Muscle layer of duodenum (tissue), 2 donors: ENCODE results near the gene MRPS18B.

Experiments
- H3K27ac ChIP-seq: one replicate; pipeline ENCODE4 v1.7.0; 2013; ENCODE audit warnings: mild to moderate bottlenecking, low read length
- H3K27me3 ChIP-seq: one replicate; pipeline ENCODE4 v1.7.0; 2013; ENCODE audit warnings: low read depth, mild to moderate bottlenecking, control low read depth, low read length
- H3K36me3 ChIP-seq, 2 donors: one replicate each; pipeline ENCODE4 v1.7.0; 2013; ENCODE audit warnings: low read length in 2 of 2, control low read depth in 1 of 2, mild to moderate bottlenecking in 1 of 2; ENCODE audit not compliant: insufficient read depth in 2 of 2, control insufficient read depth in 1 of 2
- H3K4me1 ChIP-seq, 2 donors: one replicate each; pipeline ENCODE4 v1.7.0; 2013; ENCODE audit warnings: low read length in 2 of 2, mild to moderate bottlenecking in 2 of 2, control low read depth in 1 of 2, moderate library complexity in 1 of 2; ENCODE audit not compliant: insufficient read depth in 2 of 2, control insufficient read depth in 1 of 2
- H3K4me3 ChIP-seq, 2 donors: one replicate each; pipeline ENCODE4 v1.7.0; 2013; ENCODE audit warnings: low read length in 2 of 2, low read depth in 1 of 2, mild to moderate bottlenecking in 1 of 2
- H3K9me3 ChIP-seq, 2 donors: one replicate each; pipeline ENCODE4 v1.7.0; 2013; ENCODE audit warnings: low read length in 2 of 2, control low read depth in 1 of 2, mild to moderate bottlenecking in 1 of 2; ENCODE audit not compliant: control insufficient read depth in 1 of 2
- donor health status: healthy.

MRPS18B gene

GRCh38 chr6:30610065-30610464 is 7.6 kb upstream of the MRPS18B start:
- H3K36me3 ChIP-seq = peaks cover 41 to 51% of the 10 kb centered on the region in 2 donors
- H3K4me3 ChIP-seq = no peak overlapping the region
- H3K27me3 ChIP-seq = no peaks in the 10 kb centered on the region
- H3K9me3 ChIP-seq = no peaks in the 10 kb centered on the region
- no peak overlapping the region for H3K27ac ChIP-seq
- H3K4me1 ChIP-seq = peaks cover 24 to 44% of the 10 kb centered on the region in 2 donors

DNA sequence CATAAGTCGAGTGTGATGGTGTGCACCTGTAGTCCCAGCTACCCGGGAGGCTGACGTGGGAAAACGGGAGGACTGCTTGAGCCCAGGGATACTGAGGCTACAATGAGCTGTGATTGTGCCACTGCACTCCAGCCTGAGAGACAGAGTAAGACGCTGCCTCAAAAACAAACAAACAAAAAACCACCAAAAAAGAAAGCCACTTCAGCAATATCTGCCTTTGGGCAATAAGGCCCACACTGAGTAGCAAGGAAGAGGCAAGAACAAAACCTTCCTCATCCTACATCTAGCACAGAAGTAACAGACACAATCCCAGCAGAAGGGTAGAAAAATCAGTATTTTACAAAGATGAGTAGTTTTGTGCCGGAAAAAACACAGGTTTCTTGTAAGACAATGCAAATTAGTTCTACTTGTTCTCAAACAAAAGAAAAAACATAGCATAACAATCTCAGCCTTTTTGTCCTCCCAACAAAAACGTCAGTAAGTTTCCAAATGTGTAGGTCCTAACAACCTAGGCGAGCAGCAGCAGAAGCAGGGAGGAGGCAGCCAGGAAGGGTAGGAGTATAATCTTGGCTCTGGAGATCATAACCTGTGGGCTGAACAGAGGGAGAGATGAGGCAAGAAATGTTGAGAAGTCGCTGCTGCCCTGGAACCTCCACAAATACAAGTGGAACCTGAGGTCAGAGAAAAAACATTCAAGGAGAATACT is 6.3 kb upstream of the MRPS18B start:
- H3K36me3 ChIP-seq = peaks cover 34 to 48% of the 10 kb centered on the region in 2 donors
- no peak overlapping the region for H3K27ac ChIP-seq
- no peaks in the 10 kb centered on the region for H3K27me3 ChIP-seq
- H3K4me3 ChIP-seq = no peak overlapping the region
- H3K4me1 ChIP-seq = peaks cover 24 to 44% of the 10 kb centered on the region in 2 donors
- H3K9me3 ChIP-seq = no peaks in the 10 kb centered on the region

DNA sequence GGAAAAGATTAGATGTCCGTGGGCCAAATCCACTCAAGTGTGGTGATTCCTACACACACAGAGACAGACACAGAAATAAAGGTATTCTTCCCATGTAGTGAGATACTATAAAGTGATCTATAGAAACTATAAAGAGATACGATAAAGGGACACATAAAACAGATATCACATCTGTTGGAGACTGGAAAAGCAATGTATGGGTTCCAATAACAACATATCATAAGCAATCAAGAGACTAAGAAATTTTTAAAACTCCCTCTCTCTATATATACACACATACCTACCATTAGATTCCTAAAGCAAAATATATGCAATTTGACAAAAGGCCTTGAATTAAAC is 5.8 kb upstream of the MRPS18B start:
- Histone ChIP-seq H3K27me3 (no peaks in the 10 kb centered on the region), H3K27ac (peak overlapping the region; percentile 1), H3K4me1 (peaks cover 24 to 44% of the 10 kb centered on the region in 2 donors), H3K4me3 (no peak overlapping the region), H3K9me3 (no peaks in the 10 kb centered on the region), H3K36me3 (peaks cover 34 to 47% of the 10 kb centered on the region in 2 donors)

DNA sequence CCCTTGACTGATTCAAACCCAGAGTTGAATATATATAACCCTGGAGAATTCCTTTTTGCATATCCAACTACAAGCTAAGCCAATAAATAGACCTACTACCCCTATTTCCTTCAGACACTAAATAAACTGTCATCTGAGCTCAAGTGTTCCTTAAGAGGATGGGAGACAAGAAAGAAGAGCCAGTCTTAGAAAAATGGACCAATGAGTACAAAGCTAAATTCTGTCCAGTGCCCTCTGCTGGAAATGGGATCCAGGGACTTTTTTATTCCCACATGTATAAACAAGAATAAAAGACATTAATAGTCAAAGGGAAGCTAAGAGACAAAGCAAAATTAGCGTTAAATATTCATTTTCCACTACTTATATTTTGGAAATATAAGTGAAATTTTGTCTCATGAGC is 5.4 kb upstream of the MRPS18B start:
- H3K4me1 ChIP-seq = peaks cover 24 to 44% of the 10 kb centered on the region in 2 donors
- no peaks in the 10 kb centered on the region for H3K9me3 ChIP-seq
- H3K4me3 ChIP-seq = no peak overlapping the region
- no peaks in the 10 kb centered on the region for H3K27me3 ChIP-seq
- H3K27ac ChIP-seq = peak overlapping the region; percentile 1
- peaks cover 32 to 44% of the 10 kb centered on the region in 2 donors for H3K36me3 ChIP-seq

- peak overlapping the region; percentile 1 for H3K27ac ChIP-seq
- peaks cover 24 to 44% of the 10 kb centered on the region in 2 donors for H3K4me1 ChIP-seq
- peak overlapping the region in 1 of 2 donors; percentile 96 for H3K4me3 ChIP-seq
- peaks cover 31 to 39% of the 10 kb centered on the region in 2 donors for H3K36me3 ChIP-seq
- H3K9me3 ChIP-seq = no peaks in the 10 kb centered on the region
- H3K27me3 ChIP-seq = no peaks in the 10 kb centered on the region
Measured at GRCh38 chr6:30612687-30613248, 4.9 kb upstream of the MRPS18B start.

DNA sequence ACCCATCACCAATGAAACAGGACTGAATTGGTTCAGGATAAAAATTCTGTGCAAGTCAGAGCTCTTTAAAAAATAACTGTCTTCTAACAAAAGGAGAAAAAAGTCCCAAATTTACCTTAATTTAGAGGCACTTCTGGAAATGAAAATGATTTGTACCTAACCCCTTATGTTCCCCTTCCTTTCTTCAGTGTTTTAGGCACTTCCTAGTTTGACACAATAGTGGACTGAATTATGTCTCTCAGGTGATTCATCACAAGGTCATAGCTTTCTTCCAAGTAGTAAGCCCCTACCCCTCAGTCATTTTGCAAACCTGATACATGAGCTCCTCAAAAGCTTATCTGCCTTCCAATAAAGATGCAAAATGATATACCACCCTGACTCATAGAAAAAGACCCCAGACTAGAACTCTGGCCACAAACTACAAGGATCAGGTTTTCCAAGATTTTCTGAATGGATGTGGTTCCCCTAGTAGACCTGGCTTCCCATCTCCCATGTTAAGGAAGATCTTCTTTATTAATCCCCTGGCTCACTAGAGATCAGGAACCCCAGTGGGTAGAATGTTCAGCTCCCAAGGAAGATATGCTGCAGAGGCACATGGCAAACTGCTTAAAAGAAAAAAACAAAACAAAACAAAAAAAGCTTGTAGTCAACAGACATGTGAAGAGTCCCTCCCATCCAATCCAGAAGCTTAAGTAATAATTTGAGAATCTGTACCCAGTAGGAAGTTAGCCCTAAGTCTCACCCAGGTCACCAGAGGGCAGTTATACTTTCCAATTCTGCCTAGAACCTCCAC is 4.2 kb upstream of the MRPS18B start:
- H3K9me3 ChIP-seq = no peaks in the 10 kb centered on the region
- H3K4me1 ChIP-seq = peaks cover 24 to 48% of the 10 kb centered on the region in 2 donors
- H3K36me3 ChIP-seq = peaks cover 27 to 35% of the 10 kb centered on the region in 2 donors
- no peaks in the 10 kb centered on the region for H3K27me3 ChIP-seq
- H3K4me3 ChIP-seq = peak overlapping the region; percentile 95 to 96
- peak overlapping the region; percentile 53 for H3K27ac ChIP-seq

DNA sequence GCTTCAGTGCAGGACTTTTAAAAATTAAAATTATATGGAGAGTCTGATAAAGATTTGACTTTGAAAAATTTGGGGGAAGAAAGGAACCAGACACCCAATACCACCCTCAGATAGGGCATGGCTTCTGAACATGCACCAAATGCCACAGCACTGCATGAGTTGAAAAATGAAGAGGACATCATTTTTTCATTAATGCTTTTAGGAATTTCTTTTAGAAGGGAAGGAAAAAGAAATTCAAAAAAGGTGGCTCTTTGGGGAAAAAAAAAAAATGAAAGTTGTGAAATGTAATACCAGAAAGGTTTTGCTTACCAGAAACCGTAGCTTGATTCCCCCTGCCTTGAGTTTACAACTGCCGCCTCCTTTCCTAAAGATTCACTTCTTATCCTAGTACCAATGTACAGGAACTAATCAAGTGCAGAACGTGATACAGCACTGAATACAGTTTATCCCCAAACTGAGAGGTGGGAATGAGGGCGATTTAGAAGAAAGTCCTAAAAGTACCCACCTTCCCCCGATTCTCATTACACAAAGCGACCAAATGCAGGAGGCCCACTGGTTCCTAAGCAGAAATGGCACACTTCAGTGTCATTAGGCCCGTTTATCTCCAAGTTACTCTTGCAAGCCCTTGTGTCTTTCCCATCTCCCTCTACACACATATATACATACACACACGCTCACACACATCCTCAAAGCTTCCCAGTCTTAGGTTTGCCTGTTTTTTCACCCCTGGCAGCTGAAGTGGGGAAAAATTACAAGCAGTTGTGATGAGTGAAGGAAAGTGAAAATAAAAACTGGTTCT is 3.4 kb upstream of the MRPS18B start:
- Histone ChIP-seq H3K4me3 (peak overlapping the region; percentile 95 to 96), H3K27ac (peak overlapping the region; percentile 100), H3K36me3 (peaks cover 19 to 28% of the 10 kb centered on the region in 2 donors), H3K4me1 (peaks cover 24 to 53% of the 10 kb centered on the region in 2 donors), H3K27me3 (no peaks in the 10 kb centered on the region), H3K9me3 (no peaks in the 10 kb centered on the region)

DNA sequence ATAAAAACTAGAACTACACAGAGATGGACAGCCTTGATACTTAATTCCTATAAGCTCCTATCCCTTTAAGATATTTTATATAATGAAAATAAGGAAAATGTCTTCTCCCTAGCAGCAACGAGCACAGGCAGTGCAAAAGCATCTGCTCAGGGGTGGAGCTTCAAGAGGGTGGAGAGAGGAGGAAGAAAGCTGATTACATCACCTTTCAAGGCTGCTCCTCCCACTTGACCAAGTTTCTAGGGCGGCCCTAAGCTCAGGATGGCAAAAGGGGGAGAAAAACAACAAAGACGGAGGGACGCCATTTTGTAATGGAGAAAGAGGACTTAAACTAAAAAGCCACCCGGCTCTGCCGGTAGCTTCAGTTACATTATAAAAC is 2.8 kb upstream of the MRPS18B start:
- H3K9me3 ChIP-seq = no peaks in the 10 kb centered on the region
- H3K27ac ChIP-seq = peak overlapping the region; percentile 100
- peaks cover 18 to 27% of the 10 kb centered on the region in 2 donors for H3K36me3 ChIP-seq
- no peaks in the 10 kb centered on the region for H3K27me3 ChIP-seq
- H3K4me1 ChIP-seq = peaks cover 24 to 48% of the 10 kb centered on the region in 2 donors
- peak overlapping the region; percentile 95 to 96 for H3K4me3 ChIP-seq

DNA sequence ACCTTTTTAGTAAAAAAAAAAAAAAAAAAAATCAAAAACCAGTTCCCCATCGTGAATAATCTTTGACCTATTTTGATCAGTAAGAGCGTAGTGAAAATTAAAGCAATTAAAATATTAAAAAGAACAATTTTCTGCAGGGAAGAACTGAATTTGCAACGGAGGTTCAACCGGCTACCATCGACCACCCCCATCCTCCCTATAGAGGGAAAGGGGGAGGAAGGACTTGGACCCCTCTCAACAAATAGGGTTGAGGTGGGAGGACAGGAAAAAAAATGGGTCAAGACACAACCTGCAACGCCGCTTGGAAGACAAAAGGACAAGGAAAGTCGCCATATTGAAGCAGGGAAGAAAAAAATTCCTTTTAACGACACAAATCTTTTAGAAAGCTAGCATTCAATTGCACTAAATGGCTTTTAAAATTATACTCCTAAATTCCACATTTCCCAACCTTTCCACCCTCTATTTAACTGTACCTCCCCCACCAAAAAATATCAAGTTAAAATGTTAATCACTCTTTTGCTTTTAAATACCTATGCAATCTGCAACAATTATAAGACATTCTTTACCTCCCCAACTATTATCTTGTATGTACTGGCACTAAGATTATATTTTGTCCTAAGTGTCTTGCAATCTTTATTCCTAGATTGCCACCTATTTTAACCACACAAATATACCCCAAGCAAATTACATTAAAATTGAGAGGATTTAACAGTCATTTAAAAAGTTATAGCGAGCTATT is 2.3 kb upstream of the MRPS18B start:
- Histone ChIP-seq H3K27me3 (no peaks in the 10 kb centered on the region), H3K9me3 (no peaks in the 10 kb centered on the region), H3K4me3 (peak overlapping the region; percentile 95 to 96), H3K27ac (peak overlapping the region; percentile 100), H3K4me1 (peaks cover 24 to 47% of the 10 kb centered on the region in 2 donors), H3K36me3 (peaks cover 18 to 26% of the 10 kb centered on the region in 2 donors)

DNA sequence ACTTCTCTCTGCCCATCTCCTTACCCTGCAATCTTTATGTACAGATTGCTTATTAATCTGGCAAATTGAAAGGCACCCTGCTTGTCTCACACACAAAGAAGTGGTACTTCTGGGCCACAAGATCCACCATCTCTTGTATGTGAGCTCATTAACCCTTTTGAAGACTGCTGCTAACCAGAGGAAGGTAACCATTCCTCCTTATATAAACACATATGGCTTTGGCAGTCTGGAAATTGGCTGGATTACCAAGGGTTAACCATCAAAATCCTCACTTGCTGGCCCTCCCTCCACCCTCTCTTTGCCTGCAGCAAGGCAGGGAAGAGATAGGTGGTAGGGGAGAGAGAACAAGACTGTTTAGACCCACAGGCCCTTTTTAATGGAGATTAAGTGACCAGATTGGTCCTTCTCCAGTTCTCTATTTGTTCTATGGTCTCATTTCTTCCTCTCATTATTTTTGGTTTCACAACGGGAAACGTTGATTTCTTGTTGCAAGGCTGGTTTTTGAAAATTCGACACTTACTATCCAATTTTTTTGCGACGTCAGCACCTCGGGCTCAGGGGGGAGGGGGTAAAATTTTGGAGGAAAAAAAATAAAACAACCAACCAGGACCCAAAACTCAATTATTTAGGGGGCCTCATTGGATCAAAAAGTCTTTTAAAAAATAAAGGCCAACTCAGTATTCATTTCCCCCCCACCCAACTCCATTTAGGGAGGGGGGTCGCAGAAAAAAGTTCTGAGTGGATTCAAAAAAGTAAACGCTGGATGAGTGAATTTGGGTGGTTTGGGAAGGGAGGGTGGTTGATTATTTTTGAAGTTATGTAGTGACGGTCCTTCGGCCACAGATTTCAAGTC is 1.5 kb upstream of the MRPS18B start:
- Histone ChIP-seq H3K27me3 (no peaks in the 10 kb centered on the region), H3K4me1 (peaks cover 24 to 41% of the 10 kb centered on the region in 2 donors), H3K4me3 (peak overlapping the region; percentile 95 to 96), H3K36me3 (peaks cover 25 to 26% of the 10 kb centered on the region in 2 donors), H3K27ac (peak overlapping the region; percentile 100), H3K9me3 (no peaks in the 10 kb centered on the region)
